Astrocyte of the cerebellum (primary cell): ENCODE data around the gene TP53RK.
A peak's percentile ranks its signal among the peaks of the same experiment; 100 is the strongest.

Experiments
- DNase-seq: peaks from one replicate; pipeline ENCODE4 v3.0.0-alpha.2; 2011; ENCODE audit warnings: low read depth
- H3K4me3 ChIP-seq: 2 replicates; pipeline ENCODE4 v1.5.1; 2011; ENCODE audit warnings: mild to moderate bottlenecking, low read depth, low read length, moderate library complexity
- CTCF ChIP-seq: IDR thresholded peaks from 2 replicates; pipeline ENCODE4 v1.5.1; 2012; ENCODE audit warnings: low read length, low read depth, moderate library complexity, mild to moderate bottlenecking; ENCODE audit errors: missing control alignments
- in situ Hi-C: cut with HindIII; loops from 2 replicates; pipeline ENCODE4 v1.10.0; 2017; ENCODE audit warnings: low sequenced_read_pairs

The TP53RK gene

DNA sequence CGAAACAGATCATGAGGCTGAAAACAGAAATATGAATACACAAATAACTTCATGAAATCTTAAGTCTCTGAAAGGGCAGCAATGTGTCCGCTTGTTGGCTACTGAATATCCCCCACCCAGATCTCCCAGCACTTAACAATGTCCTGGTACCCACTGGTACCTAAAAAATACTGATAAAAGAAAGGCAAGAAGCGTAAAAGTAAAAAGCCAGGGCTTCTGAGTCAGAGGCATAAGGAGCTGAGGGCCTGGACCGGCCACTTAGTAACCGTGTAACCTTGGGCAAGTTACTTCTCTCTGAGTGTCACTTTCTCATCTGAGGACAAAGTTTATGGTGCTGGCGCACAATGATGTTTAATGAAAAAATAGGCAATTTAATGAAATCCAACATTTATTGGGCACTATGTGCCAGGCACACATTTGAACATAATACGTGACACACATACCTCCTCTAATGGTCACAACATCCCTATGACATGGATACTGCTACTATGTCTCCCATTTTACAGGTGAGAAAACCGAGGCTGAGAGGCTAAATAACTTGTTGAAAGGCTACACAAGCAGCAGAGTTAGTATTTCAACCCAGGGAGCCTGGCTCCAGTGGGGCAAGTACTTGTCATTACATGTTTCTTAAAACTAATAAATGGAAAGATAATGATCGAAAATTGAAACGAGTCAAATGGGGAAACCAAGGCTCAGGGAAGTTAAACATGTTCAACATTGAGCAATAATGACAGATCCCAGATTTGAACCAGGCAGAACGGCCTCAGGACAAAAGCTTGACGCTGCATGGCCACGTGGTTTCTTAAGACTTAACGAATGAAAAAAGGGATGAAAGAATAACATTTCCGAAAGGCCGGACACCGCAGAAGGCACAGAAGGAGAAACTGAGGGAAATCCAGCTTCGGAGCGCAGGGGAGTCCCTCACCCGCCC is 828 bp downstream of the TP53RK start:
- peak overlapping the region; percentile 61 for H3K4me3 ChIP-seq
- no peak for TF ChIP-seq CTCF
- in situ Hi-C loops = no loop called here
- no peak for DNase-seq

DNA sequence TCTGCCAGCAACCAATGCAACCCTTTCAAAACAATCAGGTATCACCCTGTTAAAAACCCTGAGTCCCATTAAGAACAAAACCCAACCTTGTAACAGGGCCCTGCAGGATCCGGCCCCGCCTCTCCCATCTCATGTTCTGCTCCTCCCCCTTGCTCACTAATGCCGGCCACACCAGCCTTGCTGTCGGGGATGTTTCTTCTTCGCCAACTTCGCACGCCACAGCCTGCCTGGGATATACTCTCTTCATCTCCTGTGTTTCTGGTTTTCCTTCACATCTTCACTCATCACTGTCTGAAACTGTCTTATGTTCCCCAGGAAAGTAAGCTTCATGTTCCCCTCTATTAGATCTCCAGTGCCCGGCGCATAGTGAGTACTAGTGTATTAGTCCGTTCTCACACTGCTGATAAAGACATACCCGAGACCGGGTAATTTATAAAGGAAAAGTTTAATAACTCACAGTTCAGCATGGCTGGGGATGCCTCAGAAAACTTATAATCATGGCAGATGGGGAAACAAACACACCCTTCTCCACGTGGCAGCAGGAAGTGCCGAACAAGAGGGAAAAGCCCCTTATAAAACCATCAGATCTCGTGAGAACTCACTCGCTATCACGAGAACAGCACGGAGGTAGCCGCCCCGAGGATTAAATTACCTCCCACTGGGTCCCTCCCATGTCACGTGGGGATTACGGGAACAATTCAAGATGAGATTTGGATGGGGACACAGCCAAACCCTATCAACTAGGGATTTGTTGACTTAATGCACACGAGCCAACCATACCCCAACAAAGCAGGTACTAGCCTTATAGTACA is 5.1 kb downstream of the TP53RK start:
- TF ChIP-seq CTCF = no peak
- DNase-seq = no peak
- peak overlapping the region; percentile 27 for H3K4me3 ChIP-seq
- in situ Hi-C loops = no loop called here

DNA sequence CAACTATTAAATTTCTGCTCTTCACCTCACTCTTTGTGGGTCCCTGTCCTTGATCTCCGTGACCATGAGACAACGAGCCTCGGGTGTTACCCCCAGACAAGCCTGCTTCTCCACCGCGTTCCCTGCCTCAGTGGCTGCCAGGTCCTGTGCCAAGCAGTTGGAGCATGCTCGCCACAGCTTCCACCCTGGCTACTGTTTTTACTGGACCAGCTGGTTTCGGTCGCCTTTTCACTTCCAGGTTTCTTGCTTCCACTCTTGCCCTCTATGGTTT is 5.6 kb downstream of the TP53RK start:
- in situ Hi-C loops = no loop called here

DNA sequence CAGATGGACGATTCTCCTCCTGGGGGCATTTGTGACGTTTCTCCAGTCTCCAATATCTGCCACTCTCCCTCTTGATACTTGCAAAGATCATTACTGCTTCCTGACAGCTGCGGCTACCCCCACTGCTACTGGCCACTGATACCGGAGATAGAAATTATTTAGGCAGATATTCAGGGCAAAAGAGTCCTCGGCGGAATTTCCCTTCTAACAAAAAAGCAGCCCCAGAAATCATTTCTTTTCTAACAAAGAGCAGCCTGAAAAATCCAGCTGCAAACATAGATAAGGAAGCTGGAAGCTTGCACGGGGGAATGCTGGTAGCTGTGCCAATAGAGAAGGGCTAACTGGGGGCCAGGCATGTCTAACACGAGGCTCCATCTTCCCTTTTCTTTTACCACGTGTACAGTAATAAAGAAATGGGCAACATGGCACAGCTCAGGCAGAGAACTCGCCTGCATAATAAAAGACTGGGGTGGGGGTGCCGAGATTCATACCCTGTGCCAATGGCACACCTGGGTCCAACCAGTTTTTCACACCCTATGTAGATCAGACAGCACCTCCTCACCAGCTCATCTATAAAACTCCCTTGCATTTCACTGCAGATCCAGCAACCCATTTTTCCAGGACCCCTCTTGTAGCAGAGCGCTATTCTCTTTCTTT is 6.1 kb downstream of the TP53RK start:
- TF ChIP-seq CTCF = no peak
- no peak for DNase-seq
- H3K4me3 ChIP-seq = peak overlapping the region; percentile 27
- in situ Hi-C loops = no loop called here

More for the DNA sequence above, 5.6 kb downstream of the TP53RK start:
- peak overlapping the region; percentile 27 for H3K4me3 ChIP-seq
- TF ChIP-seq CTCF = no peak
- no peak for DNase-seq

DNA sequence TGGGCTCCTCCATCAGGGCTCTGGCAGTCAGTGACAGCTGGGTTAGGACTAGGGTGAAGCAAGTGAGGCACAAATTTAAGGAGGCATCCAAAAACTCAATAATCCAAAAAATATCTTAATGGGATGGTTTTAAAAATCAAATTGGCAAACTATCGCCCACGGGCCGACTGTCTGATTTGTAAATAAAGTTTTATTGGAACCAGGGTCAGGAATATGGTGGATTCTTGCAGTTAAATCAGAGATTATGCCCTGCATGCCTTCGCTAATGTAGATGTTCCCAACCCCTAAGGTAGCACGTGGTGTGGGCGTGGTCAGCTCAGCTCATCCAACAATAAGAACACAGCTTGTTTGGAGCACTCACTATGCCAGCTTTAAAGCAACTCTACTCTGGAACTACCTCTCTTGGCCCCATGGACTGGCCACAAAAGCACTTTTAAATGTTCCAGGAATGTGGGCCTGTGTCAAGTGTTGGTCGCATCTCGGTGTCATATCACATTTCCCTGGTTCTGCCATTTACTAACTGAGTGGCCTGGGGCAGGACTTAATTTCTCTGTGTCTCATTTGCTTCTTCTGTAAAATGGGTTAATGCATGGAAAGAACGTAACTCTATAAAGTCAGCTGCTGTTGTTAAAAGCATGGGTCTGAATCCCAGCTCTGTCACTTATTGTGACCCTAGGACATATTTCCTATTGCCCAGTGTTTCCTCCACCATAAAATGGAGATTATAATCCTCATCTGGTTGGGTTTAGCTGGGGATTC is 7.0 kb downstream of the TP53RK start:
- DNase-seq = no peak
- no peak overlapping the region for H3K4me3 ChIP-seq
- no peak for TF ChIP-seq CTCF
- in situ Hi-C loops = no loop called here
